Peyer's patch (tissue), 4 donors: ENCODE measurements around the gene ABCC6.

Source experiments
- POLR2A ChIP-seq, 2 donors: fragments of 450-650 bp; IDR thresholded peaks; one replicate each; pipeline ENCODE4 v1.5.1; 2017; ENCODE audit warnings: antibody characterized with exemption in 2 of 2, mild to moderate bottlenecking in 2 of 2, moderate library complexity in 2 of 2
- TF ChIP-seq, protein P1 (sequence below), 6 experiments: fragments of 450-650 bp in 4 of 6; fragments of 200-600 bp in 2 of 6; sonication (generic) in 1 of 6; IDR thresholded peaks; one replicate each; pipeline ENCODE4 v1.5.1; 2017 to 2019; ENCODE audit warnings: antibody characterized with exemption in 6 of 6, mild to moderate bottlenecking in 3 of 6, moderate library complexity in 1 of 6

DNA sequence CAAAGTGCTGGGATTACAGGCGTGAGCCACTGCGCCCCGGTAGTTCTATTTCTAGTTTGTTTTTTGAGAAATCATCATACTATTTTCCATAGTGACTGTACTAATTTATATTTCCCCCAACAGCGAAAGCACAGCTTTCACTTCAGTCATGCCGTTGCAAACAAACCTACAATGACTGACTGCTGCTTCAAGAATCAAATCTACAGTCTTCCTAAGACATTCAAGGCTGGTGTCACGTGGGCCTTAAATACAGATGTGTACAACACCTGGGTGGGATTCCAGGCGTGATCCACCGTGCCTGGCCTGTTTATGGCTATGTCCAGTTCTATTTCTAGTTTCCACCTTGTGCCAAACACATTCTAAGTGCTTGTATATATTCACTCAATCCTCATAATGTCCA, 72.0 kb downstream of the ABCC6 start:
- TF ChIP-seq, protein P1, sequence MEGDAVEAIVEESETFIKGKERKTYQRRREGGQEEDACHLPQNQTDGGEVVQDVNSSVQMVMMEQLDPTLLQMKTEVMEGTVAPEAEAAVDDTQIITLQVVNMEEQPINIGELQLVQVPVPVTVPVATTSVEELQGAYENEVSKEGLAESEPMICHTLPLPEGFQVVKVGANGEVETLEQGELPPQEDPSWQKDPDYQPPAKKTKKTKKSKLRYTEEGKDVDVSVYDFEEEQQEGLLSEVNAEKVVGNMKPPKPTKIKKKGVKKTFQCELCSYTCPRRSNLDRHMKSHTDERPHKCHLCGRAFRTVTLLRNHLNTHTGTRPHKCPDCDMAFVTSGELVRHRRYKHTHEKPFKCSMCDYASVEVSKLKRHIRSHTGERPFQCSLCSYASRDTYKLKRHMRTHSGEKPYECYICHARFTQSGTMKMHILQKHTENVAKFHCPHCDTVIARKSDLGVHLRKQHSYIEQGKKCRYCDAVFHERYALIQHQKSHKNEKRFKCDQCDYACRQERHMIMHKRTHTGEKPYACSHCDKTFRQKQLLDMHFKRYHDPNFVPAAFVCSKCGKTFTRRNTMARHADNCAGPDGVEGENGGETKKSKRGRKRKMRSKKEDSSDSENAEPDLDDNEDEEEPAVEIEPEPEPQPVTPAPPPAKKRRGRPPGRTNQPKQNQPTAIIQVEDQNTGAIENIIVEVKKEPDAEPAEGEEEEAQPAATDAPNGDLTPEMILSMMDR (IDR thresholded peaks at IDR 0.05), result no peak
- no peak for TF ChIP-seq POLR2A (IDR thresholded peaks at IDR 0.05)
